GM06990 (cell line): ENCODE measurements around the gene DTD1.

ENCODE experiments used
- DNase-seq: peaks from one replicate; pipeline ENCODE4 v3.0.0-alpha.2; 2011; ENCODE audit not compliant: insufficient read length; ENCODE audit errors: extremely low read depth
- H3K27me3 ChIP-seq: replicated peaks from 2 replicates; pipeline ENCODE4 v1.6.0; 2011; ENCODE audit warnings: low read length; ENCODE audit not compliant: control insufficient read depth, insufficient read depth
- H3K36me3 ChIP-seq: 2 replicates; pipeline ENCODE4 v1.5.1; 2011; ENCODE audit warnings: low read length; ENCODE audit not compliant: control insufficient read depth, insufficient read depth
- H3K4me3 ChIP-seq: replicated peaks from 2 replicates; pipeline ENCODE4 v1.5.1; 2011; ENCODE audit warnings: low read depth, mild to moderate bottlenecking, control low read depth, low read length
- CTCF ChIP-seq: IDR thresholded peaks from 2 replicates; pipeline ENCODE4 v1.5.1; 2011; ENCODE audit warnings: low read length, control low read depth, mild to moderate bottlenecking, inconsistent platforms; ENCODE audit not compliant: insufficient read depth, poor library complexity, severe bottlenecking

DTD1 gene

DNA sequence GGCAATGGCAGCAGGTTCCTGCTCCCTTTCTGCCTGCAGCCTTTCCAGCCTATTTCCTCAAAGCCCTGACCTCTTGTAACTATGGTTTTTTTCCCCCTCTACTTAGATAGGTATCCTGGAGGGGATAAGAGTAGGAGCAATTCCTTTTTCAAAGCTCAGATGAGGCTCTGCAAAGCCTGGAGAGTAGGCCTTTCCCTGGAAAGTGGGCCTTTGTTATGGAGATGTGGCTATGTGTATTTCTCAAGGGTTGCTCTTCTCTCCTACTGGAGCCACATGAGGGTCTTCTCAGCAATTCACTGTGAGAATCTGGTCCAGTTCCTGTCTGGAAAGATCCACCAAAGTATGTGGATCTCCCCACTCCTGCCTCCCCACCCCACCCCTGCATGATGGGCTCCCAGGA is 96.0 kb downstream of the DTD1 start:
- no peak for DNase-seq
- H3K36me3 ChIP-seq: no peaks in the 10 kb centered on the region
- H3K4me3 ChIP-seq: no peak overlapping the region
- no peaks in the 10 kb centered on the region for H3K27me3 ChIP-seq
- TF ChIP-seq CTCF: no peak

DNA sequence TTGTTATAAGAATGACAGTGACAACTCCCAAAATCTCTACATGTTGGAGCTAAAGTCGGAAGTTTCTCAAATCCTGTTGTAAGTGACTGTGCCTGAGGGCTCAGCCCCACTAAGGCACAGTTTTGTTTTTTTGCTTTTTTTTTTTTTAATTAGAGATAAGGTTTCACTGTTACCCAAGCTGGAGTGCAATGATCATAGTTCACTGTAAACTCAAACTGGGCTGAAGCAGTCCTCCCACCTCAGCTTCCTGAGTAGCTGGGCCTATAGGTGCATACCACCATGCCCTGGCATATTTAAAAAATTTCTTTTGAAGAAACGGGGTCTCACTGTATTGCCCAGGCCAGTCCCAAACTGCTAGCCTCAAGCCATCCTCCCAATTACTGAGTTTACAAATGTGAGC is 96.9 kb downstream of the DTD1 start:
- Histone ChIP-seq H3K4me3 (no peak overlapping the region), H3K36me3 (no peaks in the 10 kb centered on the region), H3K27me3 (no peaks in the 10 kb centered on the region)
- TF ChIP-seq CTCF: no peak
- DNase-seq: no peak

DNA sequence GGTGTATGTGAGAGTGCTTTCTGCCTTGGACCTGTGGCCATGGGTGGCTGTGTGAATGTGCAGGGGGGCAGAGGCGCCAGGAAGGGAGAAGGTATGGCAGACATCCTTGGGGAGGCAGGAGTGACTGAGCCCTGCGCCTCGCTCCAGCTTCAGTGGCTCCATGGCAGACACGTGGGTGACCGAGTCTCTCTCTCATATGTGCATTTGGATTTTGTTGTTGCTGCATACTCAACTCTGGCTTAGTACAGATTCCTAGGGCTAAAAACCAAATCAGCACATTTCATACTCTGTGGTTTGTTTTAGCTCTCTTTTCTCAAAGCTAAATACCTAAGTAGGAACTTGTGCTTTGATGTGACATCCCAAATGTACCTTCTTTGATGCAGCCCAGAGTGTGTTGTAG is 97.6 kb downstream of the DTD1 start:
- no peak for TF ChIP-seq CTCF
- no peak overlapping the region for H3K4me3 ChIP-seq
- no peaks in the 10 kb centered on the region for H3K36me3 ChIP-seq
- no peaks in the 10 kb centered on the region for H3K27me3 ChIP-seq
- DNase-seq: no peak

DNA sequence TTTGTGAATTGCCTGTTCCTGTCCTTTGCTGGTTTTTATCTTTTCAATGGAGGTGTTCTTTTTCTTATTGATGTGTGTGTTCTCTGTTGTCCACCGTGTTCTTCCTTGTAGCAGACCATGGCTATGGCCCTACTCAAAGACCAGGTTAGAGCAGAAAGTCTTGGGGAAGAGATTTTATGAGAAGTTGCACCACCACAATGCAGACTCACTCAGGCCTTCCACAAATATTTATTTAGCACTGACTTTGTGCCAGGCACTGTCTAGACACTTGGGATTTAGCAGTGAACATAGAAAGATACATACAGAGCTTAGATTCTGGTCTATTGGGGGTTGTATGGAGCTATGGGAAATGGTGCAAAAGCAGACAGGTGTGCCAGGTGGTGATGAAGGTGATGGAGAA is 98.8 kb downstream of the DTD1 start:
- TF ChIP-seq CTCF: no peak
- Histone ChIP-seq H3K27me3 (no peaks in the 10 kb centered on the region), H3K36me3 (no peaks in the 10 kb centered on the region), H3K4me3 (no peak overlapping the region)
- DNase-seq: no peak

DNA sequence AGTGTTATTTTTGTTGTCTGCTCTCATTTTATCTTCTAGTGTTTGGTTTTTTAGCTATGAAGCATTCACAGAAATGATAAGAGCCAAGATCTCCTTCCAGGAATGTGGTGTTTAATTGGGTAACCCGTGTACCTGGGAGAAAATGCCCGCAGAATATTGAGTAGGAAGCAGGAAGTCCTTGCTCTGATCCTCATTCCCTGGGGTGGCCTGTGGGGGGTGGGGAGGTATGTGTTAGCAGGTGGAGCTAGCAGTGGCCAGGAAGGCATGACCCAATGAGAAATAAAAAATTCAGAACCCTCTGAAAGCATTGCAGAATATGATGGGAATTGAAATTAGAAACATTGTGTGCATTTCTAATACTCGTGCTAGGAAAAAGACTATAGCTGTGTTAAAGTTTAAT is 100.8 kb downstream of the DTD1 start:
- TF ChIP-seq CTCF: no peak
- H3K4me3 ChIP-seq: no peak overlapping the region
- DNase-seq: no peak
- no peaks in the 10 kb centered on the region for H3K27me3 ChIP-seq
- H3K36me3 ChIP-seq: no peaks in the 10 kb centered on the region

DNA sequence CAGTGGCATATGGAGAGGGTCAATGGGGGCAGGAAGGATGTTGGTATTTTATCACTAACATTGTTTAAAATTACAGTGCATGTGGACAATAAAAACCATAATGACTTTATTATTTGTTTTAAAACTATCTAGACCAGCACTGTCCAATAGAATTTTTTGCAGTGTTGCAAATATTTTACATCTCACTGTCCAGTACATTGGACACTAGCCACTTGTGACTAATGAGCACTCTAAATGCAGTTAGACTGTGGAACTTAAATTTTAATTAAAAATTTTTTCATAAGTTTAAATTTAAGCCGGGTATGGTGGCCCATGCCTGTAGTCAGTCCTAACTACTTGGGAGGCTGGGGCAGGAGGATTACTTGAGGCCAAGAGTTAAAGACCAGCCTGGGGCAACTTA is 101.7 kb downstream of the DTD1 start:
- H3K4me3 ChIP-seq: no peak overlapping the region
- no peak for DNase-seq
- TF ChIP-seq CTCF: no peak
- no peaks in the 10 kb centered on the region for H3K27me3 ChIP-seq
- no peaks in the 10 kb centered on the region for H3K36me3 ChIP-seq
